HepG2 (cell line): ENCODE data around the gene SERPIND1. TPM values are rescaled to one million over a fixed set of nuclear protein-coding genes. Genes with fewer than 3 reads are reported as not detected.

Source experiments
- ATAC-seq: fragments of 200-7000 bp; cut with Tn5 transposase; 3 replicates; pipeline ENCODE4 v1.9.1; 2020; ENCODE audit warnings: mild to moderate bottlenecking, moderate library complexity
- BruUV-seq: library from RNA; stranded (reverse); fragments of 400-500 nt; replicated peaks from 2 replicates; lab custom pipeline; 2021; lab: Mats Ljungman, UMichigan
- CTCF ChIA-PET: fragments of 300-600 bp; formaldehyde crosslinking; extraction: SDS; loops from one replicate; lab custom pipeline; 2021; ENCODE audit warnings: low total read pairs, inconsistent platforms, low intra/inter-chr PET ratio; lab: Yijun Ruan, JAX
- POLR2A ChIA-PET: fragments of 350-600 bp; sonication (Branson Sonifier 250); formaldehyde crosslinking; loops from one replicate; lab custom pipeline; 2020; ENCODE audit warnings: antibody characterized with exemption, inconsistent platforms; lab: Yijun Ruan, JAX
- DNase-seq: peaks from one replicate; pipeline ENCODE4 v3.0.0-alpha.2; 2015; ENCODE audit warnings: low spot score
- FAIRE-seq: peaks from 3 replicates; lab custom pipeline; 2011; peaks lifted over from hg19 to GRCh38; lab: Jason Lieb, UNC
- H2AFZ ChIP-seq: one replicate; pipeline ENCODE4 v1.6.1; 2011; ENCODE audit warnings: low read length, inconsistent platforms
- H3K27ac ChIP-seq: fragments of 300-600 bp; 3 replicates; pipeline ENCODE4 v1.8.0; 2011; ENCODE audit warnings: mixed run types, mild to moderate bottlenecking, mixed read lengths, low read length, inconsistent platforms; ENCODE audit not compliant: insufficient read depth; ENCODE audit errors: extremely low read length
- H3K27me3 ChIP-seq, 2 experiments: fragments of 200-600 bp in 1 of 2; 2 replicates in 1 of 2; 3 replicates in 1 of 2; pipeline versions ENCODE4 v1.6.0 to v1.8.0; 2011; ENCODE audit warnings: low read length in 2 of 2, mild to moderate bottlenecking in 2 of 2, moderate library complexity in 2 of 2, inconsistent platforms in 1 of 2; ENCODE audit not compliant: insufficient read depth in 2 of 2, control insufficient read depth in 1 of 2
- H3K36me3 ChIP-seq, 2 experiments: fragments of 200-600 bp in 1 of 2; replicated peaks in 1 of 2; 2 replicates in 1 of 2; 3 replicates in 1 of 2; pipeline versions ENCODE4 v1.5.1 to v1.8.0; 2011; ENCODE audit warnings: low read length in 2 of 2, inconsistent platforms in 1 of 2; ENCODE audit not compliant: insufficient read depth in 2 of 2, control insufficient read depth in 1 of 2
- H3K4me1 ChIP-seq: 2 replicates; pipeline ENCODE4 v1.5.1; 2012; ENCODE audit warnings: low read length, inconsistent platforms; ENCODE audit not compliant: insufficient read depth
- H3K4me2 ChIP-seq: 2 replicates; pipeline ENCODE4 v1.6.0; 2011; ENCODE audit warnings: low read depth, low read length, inconsistent platforms
- H3K4me3 ChIP-seq, 3 experiments: fragments of 200-600 bp in 1 of 3; sonication (generic), shearing (Covaris generic) in 1 of 3; replicated peaks in 1 of 3; 2 replicates each; pipeline ENCODE4 v1.5.1; 2011 to 2016; ENCODE audit warnings: low read length in 3 of 3, inconsistent platforms in 2 of 3, low read depth in 2 of 3, mild to moderate bottlenecking in 2 of 3, control low read depth in 1 of 3, mixed read lengths in 1 of 3; ENCODE audit not compliant: insufficient read depth in 1 of 3
- H3K79me2 ChIP-seq: one replicate; pipeline ENCODE4 v1.6.1; 2011; ENCODE audit warnings: low read length, inconsistent platforms; ENCODE audit not compliant: insufficient read depth
- H3K9ac ChIP-seq: 2 replicates; pipeline ENCODE4 v1.6.0; 2011; ENCODE audit warnings: mild to moderate bottlenecking, low read depth, low read length, inconsistent platforms; ENCODE audit not compliant: insufficient read depth
- H3K9me3 ChIP-seq: 2 replicates; pipeline ENCODE4 v1.5.1; 2012; ENCODE audit warnings: mild to moderate bottlenecking, low read length
- H4K20me1 ChIP-seq: 2 replicates; pipeline ENCODE4 v1.6.0; 2011; ENCODE audit warnings: inconsistent platforms, mild to moderate bottlenecking, low read length, moderate library complexity; ENCODE audit not compliant: insufficient read depth
- BHLHE40 ChIP-seq: IDR thresholded peaks from 2 replicates; pipeline ENCODE4 v1.6.1; 2011; ENCODE audit warnings: low read length, improper control_type of control experiment
- PCBP1 ChIP-seq: fragments of 200-400 bp; formaldehyde crosslinking; IDR thresholded peaks from 2 replicates; pipeline ENCODE4 v1.6.1; 2017; ENCODE audit warnings: mild to moderate bottlenecking, low read depth, low read length, borderline replicate concordance
- SMARCC2 ChIP-seq: fragments of 450-650 bp; IDR thresholded peaks from 2 replicates; pipeline ENCODE4 v1.6.1; 2017; ENCODE audit warnings: antibody characterized with exemption, mild to moderate bottlenecking
- TEAD3 ChIP-seq: optimal IDR thresholded peaks from 2 replicates; pipeline ENCODE3; 2016; ENCODE audit warnings: borderline replicate concordance
- ZNF687 ChIP-seq: sonication (generic); formaldehyde crosslinking; IDR thresholded peaks from 2 replicates; pipeline ENCODE4 v1.5.1; 2020; ENCODE audit warnings: mild to moderate bottlenecking, missing genetic modification reagents, moderate library complexity
- WGBS: methylation state at CpG from one replicate; pipeline ENCODE4 v1.1.6; 2017; ENCODE audit warnings: low lambda C conversion rate; 5-methylcytosine and 5-hydroxymethylcytosine counted together
- in situ Hi-C: cut with HindIII; loops from 2 replicates; pipeline ENCODE4 v1.10.0; 2017; ENCODE audit warnings: low pct_unique_long_range_greater_than_20kb; ENCODE audit not compliant: extremely low pct_ligation_motif_present
- intact Hi-C: fragments of 100-400 bp; cut with micrococcal nuclease; formaldehyde crosslinking; loops from one replicate; pipeline ENCODE4 v1.10.0; 2022; ENCODE audit not compliant: unreplicated experiment
- polyA plus RNA-seq, 8 experiments: library from polyadenylated mRNA; depleted of rRNA in 3 of 8; stranded (reverse) in 7 of 8; unstranded in 1 of 8; fragments of >200 nt; fragmentation: Illumina TruSeq in 4 of 8; extraction: Trizol in 4 of 8; gene quantifications; 2 replicates each; pipeline versions ENCODE4 v1.2.1 to v1.2.3, GENCODE V29; 2011 to 2016; ENCODE audit warnings: low read depth in 4 of 8, missing spikeins in 1 of 8, mixed read lengths in 1 of 8; ENCODE audit not compliant: insufficient read depth in 1 of 8
- total RNA-seq, 5 experiments: library from RNA; depleted of rRNA; stranded (reverse); fragments of >200 nt; fragmentation: Illumina TruSeq; extraction: Trizol; gene quantifications; 2 replicates each; pipeline ENCODE4 v1.2.3, GENCODE V29; 2016; ENCODE audit warnings: low read depth in 1 of 5

Gene SERPIND1
- total and polyA plus RNA-seq, 2 of the 13 experiments (the other 11 are each of a cell fraction or from before 2014, with no cell fraction given) = 111 to 350 TPM

- no peaks in the 10 kb centered on the region for H3K79me2 ChIP-seq
- no peak overlapping the region for H3K4me3 ChIP-seq
- POLR2A ChIA-PET = interaction anchor here (1.5 kb wide), 1 partner anchor 81 kb away, joined by 4 read pairs; no protein-coding TSS in a partner anchor
- no TSS peak for BruUV-seq
- no peak for TF ChIP-seq BHLHE40
- 0 out of 2 replicates have a peak, but pooled peaks have one; percentile 0 for TF ChIP-seq ZNF687
- TF ChIP-seq SMARCC2 = no peak
- TF ChIP-seq PCBP1 = no peak
- no peak for TF ChIP-seq TEAD3 (CRISPR knock-in tag)
- TF ChIP-seq, all 625 proteins: peak for 1
- H3K27me3 ChIP-seq = no peaks in the 10 kb centered on the region
- peaks cover 17 to 48% of the 10 kb centered on the region in 2 experiments for H3K36me3 ChIP-seq
- CTCF ChIA-PET = no interaction called here
- no peak for FAIRE-seq
- no peak overlapping the region for H3K27ac ChIP-seq
- no peaks in the 10 kb centered on the region for H4K20me1 ChIP-seq
- in situ Hi-C loops = loop anchor here (10.0 kb wide), 1 partner anchor 62 kb away; the partner anchor contains the start of genes PI4KA and SNAP29
- H3K9ac ChIP-seq = no peak overlapping the region
- intact Hi-C loops = no loop called here
- 96% methylated on average over 3 of the region's 3 CpGs for WGBS
- H3K9me3 ChIP-seq = no peaks in the 10 kb centered on the region
- peaks cover 72% of the 10 kb centered on the region for H3K4me1 ChIP-seq
- no peak for DNase-seq
- no peak for ATAC-seq
- H2AFZ ChIP-seq = no peak overlapping the region
- H3K4me2 ChIP-seq = no peak overlapping the region
Observed at GRCh38 chr22:20792966-20793728, 19.2 kb downstream of the SERPIND1 start.
